Cerebellar nuclear complex (tissue), 1 donor: ENCODE results near the gene DACT3.

Experiments used
- DNase-seq, 2 experiments: peaks; one replicate each; lab custom pipeline; 2025; lab: John Stamatoyannopoulos, UW

The DACT3 gene

DNA sequence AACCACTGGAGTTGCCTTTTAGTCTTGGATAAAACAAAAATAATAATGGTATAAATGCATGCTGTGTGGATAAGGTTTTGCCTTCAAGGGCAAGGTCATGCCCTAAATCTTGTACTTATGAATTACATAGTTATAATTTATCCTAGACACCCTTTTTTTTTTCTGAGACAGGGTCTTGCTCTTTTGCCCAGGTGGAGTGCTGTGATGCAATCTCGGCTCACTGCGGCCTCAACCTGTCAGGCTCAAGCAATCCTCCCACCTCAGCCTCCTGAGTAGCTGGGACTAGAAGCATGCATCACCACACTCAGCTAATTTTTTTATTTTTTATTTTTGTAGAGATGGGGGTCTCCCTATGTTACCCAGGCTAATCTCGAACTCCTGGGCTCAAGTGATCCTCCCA lies 7.7 kb upstream of the DACT3 start:
- DNase-seq, result no peak

DNA sequence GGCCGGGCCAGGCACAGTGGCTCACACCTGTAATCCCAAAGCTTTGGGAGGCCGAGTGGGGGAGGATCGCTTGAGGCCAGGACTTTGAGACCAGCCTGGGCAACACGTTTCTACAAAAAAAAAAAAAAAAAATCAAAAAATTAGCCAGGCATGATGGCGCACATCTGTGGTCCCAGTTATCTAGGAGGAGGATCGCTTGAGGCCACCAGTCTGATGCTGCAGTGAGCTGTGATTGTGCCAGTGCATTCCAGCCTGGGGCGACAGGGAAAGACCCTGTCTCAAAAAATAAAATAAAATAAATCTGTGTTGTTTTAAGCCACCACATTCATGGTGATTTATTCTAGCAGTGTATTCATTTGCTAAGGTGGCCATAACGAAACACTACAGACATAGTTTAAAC lies 4.1 kb upstream of the DACT3 start:
- no peak for DNase-seq

DNA sequence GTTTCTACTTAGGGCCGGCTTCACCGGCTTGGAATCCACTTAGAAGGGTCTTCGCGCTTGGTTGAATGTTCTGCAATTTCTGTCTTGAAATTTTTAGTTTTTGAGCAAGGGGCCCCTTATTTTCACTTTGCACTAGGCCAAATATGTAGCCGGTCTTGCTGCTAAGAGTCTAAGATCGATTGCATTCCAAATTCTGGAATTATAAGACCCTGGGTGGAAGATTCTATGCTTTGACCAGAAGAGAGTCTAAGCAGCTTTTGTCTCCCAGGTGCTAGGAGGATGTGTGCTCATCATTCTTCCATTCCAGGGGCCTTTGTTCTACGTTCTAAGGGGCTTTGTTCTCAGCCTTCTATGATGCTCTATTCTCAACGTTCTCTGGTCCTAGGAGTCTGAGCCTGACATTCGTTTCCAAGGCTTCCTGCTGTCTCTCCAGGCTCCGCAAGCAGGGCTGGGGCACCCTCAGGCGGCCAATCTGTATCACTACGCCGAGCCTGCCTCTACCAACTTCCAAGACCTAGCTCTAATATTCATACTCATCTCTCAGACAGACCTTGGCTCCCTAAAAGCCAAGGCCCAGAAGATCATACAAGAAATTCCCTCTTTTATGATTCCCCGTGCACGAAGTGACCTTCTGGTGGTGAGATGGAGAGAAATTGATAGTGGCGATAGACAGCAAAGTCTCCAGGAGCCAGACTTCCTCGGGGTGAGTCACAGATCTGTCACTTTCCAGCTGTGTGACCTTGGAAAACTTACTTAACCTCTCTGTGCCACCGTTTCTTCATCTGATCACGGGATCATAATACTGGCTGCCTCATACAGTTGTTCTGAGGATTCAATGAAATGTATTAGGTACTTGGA lies 982 bp upstream of the DACT3 start:
- peak in 1 of 2 experiments; percentile 74 for DNase-seq

DNA sequence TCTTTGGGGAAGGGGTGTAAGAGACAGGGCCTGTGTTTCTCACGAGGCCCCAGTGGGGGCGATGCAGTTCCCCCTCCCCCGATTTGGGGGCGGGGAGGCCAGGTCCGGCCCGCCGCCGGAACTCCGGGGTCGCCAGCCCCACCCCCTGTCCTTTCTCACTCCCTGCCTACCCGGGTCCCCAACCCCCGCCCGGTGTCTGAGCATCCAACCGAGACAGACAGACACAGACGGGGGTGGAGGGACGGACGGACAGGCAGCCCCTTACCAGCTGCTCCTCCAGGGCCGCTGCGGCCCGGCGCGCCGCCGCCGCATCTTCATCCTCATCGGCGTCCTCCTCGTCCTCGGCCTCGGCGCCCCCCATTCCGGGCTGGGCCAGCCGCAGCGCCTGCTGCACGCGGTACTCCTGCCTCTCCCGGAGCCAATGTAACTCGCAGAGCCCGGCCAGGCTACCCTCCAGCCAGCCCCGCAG lies 397 bp downstream of the DACT3 start:
- no peak for DNase-seq

DNA sequence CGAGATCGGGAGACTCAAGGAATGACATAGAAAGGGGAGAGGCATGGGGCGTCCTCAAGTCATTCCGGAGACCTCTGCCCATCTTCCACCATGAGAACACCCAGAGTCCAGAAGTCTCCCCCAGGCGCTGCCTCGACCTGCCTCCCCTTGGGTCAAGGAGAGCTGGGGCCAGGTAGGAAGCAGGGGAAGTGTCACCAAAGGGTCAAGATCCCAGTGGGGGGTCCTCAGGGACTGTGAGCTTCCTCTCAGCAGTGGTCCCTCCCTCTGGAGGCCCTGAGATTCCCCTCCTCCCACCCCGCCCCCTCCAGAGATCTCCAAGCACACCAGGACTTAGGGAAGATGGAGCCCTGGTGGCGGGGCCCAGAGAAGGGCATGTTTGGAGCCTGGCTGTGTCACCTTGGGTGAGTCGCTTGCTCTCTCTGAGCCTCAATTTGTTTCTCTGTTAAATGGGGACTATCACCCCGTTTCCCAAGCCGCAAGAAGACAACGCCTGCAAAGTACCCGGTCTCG lies 919 bp downstream of the DACT3 start:
- no peak for DNase-seq

DNA sequence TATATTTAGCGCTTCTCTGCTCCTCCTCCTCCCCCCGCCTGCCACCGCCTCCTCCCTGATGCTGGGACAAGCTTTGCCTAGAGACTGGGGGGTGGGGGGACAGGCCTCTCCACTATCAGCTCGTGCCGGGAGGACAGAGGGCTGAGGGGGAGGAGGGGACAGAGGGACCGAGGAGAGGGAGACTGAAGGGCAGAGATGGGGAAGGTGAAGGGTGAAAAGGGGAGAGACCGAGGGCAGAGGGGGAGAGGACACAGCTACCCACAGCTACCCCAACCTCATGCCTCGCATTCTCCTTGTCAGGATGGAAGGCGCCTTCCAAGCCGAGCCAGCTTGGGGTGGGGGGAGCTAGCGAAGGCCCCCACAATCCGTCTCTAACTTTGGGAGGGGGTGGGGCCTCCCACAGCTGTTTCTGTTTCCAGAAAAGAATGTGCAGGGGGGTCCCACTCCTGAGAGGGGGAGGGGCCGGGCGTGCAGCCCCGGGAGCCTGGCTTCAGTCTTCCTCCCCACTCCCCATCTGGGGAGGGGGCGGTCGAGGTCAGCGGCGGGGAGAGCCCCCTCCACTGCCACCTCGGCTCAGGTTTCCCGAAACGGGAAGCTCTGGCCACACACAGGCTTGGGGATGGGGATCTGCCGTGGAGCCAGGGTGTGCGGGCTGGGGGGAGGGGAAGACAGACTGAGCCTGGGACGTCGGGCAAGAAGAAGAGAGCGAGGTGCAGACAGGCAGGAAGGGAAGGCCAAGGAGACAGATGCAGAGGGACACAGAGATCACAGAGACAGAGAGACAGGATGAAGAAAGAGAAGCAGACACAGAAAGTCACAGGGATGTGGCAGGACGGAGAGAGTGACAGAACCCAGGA lies 1.6 kb downstream of the DACT3 start:
- DNase-seq, result no peak

DNA sequence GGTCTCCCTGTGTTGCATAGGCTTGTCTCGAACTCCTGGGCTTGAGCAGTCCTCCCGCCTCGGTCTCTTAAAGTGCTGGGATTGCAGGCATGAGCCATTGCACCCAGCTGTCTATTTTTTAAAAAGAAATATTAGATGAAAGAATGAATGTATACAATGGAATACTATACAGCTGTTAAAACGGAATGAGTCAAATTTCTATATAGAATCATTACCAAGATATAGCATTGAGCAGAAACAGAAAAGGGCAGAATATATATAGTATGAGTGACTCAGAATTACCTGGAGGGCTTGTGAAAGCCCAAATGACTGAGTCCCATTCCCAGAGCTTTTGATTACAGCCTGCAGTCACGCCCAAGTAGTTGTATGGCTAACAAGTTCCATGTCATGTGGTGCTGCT lies 4.4 kb downstream of the DACT3 start:
- DNase-seq, result no peak

DNA sequence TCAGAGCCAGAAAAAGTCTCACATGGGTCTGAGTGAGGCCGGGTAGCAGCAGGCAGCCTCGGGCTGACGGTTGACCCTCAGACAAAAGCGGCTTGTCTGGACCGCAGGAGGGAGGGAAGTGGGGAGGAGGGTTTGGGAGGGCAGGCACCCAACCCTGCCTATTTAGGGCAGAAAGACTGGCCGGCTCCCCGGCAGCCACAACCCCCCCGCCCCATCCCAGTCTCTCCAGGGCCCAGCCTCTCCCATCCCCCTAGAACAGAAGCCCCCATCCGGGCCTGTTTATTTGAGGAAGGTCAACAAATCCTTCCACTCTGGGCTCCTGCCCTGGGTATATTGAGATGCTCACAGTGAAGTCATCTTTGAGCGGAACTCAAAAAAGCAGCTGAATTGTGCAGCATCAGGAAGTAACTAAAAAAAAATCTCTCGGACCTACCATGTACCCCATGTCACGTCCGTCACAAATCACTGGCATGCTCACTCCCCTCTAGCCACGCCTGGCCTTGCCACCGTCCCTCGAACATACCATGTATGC lies 6.3 kb downstream of the DACT3 start:
- DNase-seq, result no peak

DNA sequence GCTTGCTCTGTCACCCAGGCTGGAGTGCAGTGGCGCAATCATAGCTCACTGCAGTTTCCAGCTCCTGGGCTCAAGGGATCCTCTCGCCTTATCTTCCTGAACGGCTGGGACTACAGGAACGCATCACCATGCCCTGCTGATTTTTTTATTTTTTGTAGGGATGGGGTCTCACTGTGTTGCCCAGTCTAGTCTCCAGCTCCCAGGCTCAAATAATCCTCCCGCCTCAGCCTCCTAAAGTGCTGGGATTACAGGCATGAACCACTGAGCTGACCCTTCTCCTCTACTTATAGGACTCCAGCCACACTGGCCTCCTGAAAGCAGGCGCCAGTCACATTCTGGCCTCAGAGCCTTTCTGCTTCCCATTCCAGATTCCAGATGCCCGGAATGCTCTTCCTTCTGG lies 10.5 kb downstream of the DACT3 start:
- no peak for DNase-seq

DNA sequence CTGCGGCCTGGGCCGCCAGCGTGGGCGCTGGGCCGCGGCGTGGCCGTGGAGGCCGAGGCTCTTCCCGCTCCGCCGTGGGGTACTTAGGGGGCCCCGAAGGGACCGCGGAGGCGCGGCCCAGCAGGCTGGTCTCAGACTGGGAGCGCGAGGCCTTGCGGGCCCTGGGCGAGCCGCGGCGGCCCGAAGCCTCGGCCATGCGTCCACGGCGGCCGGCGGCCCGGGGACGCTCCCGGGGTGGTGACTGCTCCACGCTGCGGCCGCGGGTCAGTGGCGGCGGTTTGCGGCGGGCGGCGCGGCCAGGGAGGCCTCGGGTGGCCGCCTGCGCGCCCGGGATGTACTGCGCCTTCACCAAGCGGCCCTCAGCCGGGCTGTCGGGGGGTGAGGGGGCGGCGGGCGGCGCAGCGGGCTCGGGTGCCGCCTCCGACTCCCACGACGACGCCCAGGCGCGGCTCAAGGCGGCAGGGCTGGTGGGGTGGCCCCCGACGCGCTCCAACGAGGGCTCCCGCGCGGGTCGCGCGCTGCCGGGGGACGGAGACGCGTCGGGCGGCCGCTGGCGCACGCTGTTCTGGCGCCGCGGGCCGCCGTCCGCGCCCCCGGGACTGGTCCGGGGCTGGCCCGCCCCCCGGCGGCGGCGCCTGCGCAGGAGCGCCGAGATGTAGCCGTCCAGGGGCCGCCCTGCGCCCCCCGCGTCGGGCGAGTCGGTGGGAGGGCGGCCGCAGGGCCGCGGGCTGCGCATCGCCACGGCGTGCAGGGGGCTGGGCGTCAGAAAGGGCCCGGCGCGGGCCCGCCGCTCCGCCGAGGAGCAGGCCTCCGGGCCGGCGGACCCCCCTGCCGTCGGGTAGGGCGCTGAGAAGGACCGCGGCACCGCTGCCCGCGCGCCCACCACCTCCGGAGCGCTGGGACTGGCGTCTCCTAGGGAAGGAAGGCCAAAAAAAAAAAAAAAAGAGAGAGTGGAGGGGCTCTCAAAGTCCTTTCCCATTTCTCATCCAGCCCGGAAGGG lies 11.7 kb downstream of the DACT3 start:
- no peak for DNase-seq

DNA sequence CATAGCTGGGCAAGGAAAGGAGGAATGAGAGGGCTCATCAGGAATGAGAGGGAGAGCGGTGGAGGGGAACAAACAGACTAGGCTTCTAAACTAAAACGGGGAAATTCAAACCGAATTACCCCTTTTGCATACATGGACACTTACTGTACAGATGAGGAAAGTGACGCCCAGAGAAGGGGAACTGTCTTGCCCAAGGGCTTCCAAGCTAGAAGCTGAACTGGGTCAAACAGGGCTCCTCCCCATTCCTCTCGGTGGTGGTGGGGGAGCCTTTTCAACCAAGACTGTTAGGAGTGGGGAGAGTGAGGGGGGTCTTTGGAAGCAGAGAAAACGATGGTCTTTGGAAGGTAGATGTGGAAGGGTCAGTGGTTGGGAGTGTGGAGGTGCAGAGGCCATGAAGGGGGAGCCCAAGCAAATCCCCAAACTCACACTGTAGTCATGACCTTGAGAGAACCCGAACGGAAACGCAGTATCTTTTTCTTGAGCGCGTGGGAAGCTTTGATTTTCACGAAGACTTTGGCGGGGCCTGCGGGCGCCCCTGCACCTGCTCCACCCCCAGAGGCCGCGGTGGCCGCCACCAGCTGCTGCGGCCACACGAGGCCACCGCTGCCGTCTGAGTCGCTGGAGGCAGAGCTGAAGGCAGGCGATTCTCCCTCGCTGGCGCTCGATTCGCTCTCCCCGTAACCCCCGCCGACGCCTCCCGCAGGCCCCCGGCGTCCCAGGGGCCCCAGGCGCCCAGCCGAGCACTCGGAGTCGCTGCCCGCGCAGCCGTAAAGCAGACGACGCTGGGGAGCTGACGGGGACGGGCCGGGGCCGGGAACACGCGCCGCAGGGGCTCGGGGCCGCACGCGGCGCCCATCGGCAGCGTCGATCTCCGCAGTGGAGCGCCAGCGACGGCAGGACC lies 12.7 kb downstream of the DACT3 start:
- no peak for DNase-seq

DNA sequence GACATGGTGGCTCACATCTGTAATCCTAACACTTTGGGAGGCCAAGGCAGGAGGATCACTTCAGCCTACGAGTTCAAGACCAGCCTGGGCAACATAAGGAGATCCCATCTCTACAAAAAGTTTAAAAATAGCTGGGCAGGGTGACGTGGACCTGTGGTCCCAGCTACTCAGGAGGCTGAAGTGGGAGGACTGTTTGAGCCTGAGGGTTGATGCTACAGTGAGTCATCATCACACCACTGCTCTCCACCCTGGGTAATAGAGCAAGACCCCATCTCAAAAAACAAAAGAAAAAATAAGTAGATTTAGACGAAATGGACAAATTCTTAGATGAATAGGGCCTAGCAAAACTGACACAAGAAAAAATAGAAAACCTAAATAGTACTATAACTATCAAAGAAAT lies 14.6 kb downstream of the DACT3 start:
- DNase-seq, result no peak

DNA sequence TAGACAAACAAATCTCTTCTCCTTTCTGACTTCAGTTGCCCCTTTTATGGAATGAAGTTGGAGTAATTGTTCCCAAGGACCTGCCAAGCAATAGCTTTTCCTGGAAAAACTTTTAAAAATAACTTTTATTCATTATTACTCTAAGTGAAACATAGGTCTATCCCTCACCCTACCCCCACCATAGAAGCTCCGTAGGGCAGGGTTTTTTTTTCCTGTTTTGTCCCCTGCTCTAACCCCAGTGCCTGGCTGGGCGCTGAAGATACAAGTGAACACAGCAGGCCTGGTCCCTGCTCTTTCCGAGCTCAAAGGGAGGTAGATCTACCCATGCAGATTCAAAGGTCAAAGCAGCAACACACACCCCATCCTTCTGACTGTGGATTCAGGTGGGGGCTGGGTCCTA lies 16.3 kb downstream of the DACT3 start:
- no peak for DNase-seq

DNA sequence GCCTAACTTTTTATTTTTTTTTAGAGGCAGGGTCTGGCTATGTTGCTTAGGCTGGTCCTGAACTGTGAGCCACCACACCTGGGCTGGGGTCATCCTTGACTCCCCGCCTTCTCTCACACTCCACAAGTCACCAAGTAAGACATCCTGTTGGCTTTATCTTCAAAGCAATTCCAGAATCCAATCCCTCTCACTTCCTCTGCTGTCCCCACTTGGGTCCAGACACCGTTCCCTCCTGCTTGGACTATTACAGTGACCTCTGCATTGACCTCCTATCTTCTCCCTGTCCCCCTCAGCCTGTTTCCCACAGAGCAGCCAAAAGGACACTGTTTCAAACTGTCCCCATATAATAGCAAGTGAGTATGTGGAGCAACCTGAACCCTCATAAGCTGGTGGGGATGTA lies 20.3 kb downstream of the DACT3 start:
- DNase-seq, result no peak

DNA sequence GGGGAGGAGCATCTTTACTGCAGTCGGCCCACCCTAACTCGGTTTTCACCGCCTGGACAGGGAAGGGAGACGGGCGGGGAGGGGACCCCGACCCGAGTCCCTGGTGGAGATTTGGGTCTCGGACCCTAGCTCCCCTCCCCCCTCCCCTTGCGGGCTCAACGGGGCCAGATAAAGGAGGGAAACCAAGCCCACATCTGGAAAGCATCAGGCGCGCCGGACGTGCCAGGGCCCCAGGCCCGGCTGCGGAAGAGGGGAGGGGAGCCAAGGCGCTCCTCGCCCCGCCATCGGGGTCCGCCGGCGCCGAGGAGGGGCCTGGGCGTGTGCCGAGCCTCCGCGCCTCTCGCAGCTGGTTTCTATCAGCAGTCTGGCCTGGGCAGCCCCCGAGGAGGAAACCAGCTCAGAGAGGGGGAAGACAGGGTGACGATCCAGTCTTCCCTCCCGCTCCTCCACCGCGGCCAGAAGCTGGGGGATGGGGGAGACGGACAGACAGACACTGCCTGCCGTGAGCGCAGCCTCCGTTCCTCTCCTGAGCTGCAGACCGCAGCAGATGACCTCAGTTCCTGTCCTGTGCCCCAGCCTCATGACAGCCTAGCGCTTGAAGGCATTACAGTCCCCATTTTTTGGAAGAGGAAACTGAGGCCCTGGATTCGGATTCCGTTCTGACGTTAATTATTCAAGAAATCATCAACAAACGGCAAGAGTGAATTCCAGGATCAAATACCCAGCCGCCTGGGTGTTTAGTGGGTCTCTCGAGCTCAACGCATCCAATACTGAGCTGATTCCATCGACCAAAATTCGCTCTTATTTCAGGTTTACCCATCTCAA lies 21.4 kb downstream of the DACT3 start:
- no peak for DNase-seq

DNA sequence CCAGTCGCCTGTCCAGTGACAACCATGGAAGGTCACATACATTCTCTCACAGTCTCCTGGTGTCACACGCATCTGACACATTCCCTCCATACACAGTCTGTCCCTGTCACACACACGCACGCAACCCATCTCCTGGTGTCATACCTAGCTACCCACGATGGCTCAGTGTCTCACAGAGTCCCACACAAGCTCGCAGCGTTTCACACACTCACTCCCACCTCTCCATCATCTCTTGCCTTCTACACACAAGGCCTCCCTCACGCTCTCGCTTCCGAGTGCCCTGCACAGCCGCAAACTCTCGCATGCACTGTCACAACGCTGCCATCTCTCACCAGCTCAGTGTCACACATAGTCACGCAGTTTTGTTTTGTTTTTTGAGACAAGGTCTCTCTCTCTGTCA lies 23.8 kb downstream of the DACT3 start:
- no peak for DNase-seq

DNA sequence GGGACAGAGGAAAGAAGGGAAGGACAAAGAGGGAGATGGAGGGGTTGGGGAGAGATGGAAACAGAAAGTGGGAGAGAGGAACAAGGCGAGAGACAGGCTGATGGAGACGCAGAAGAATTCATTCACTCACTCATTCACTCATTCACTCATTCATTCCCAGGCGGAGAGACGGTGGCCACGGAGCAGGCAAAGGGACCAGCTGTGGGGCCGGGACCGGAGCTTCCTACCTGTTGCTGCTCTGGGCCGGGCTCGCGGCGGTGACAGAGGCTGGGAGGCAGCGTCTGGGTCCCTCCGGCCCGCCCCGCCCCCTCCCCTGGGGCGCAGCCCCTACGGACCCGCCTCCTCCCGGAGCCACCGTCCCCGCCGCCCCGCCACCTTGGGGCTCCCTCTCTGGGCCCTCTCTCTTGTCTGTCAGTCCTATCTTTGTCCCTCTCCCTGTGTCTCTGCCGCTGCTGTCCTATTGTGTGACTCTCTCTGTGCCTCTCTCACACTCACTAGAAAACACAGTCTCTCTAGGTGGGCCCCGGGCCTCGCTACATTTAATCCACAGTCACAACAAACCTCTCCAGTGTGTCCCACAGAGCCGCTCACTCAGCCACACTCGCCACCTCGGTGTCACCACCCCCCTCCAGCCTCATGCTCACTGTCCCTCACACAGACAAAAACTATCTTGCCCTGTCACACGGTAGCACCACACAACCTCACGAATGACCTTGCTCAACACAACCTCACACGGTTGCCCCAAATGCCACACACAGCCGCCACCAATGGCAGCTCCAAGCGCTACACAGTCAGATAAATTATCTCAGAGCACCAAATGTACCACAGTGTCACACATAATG lies 24.8 kb downstream of the DACT3 start, which contains the start of gene GNG8:
Gene GNG8, minus strand, starts transcription at position 283 of the 842 bp plus-strand sequence. CDS start 1,520 bp downstream, outside the sequence.
- DNase-seq, result no peak

DNA sequence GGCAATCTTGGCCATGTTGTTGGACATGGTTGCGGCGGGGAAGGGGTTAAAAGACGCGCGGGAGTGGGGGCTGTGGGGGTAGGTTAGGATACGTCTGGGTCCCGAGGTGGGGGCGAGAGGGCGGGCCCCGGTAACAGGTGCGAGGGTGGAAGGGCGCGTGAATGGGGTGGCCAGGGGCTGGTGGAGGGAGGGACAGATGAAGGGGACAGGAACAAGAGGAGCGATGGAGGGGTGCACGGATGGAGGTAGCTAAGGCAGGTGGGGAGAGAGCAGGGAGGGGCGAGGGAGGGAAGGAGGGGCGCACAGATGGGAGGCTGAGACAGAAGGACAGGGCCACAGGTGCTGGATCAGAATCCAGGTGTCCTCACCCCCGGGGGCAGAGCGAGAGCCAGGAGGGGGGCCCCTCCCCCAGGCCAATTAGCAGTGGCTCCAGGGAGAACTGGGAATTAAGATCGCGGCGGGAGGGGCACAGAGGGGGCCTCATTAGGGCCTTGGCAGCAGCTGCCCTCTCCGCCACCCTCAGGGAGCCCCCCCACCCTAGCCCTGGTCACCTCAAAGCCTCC lies 26.2 kb downstream of the DACT3 start:
- DNase-seq, result no peak
